Muscle layer of colon (tissue), 2 donors: ENCODE data around the gene AGAP1.

Experiments
- H3K27ac ChIP-seq: one replicate; pipeline ENCODE4 v1.7.0; 2013; ENCODE audit warnings: low read depth, mild to moderate bottlenecking, low read length, moderate library complexity
- H3K27me3 ChIP-seq, 2 donors: one replicate each; pipeline ENCODE4 v1.7.0; 2013; ENCODE audit warnings: low read length in 2 of 2, mild to moderate bottlenecking in 2 of 2; ENCODE audit not compliant: insufficient read depth in 2 of 2, control insufficient read depth in 1 of 2
- H3K36me3 ChIP-seq: one replicate; pipeline ENCODE4 v1.7.0; 2013; ENCODE audit warnings: mild to moderate bottlenecking, low read length; ENCODE audit not compliant: insufficient read depth
- H3K4me1 ChIP-seq: one replicate; pipeline ENCODE4 v1.7.0; 2013; ENCODE audit warnings: mild to moderate bottlenecking, low read length; ENCODE audit not compliant: insufficient read depth
- H3K4me3 ChIP-seq, 2 donors: one replicate each; pipeline ENCODE4 v1.7.0; 2013; ENCODE audit warnings: low read length in 2 of 2, low read depth in 1 of 2, mild to moderate bottlenecking in 1 of 2, moderate library complexity in 1 of 2
- H3K9ac ChIP-seq: one replicate; pipeline ENCODE4 v1.7.0; 2013; ENCODE audit warnings: low read length
- H3K9me3 ChIP-seq: one replicate; pipeline ENCODE4 v1.7.0; 2013; ENCODE audit warnings: mild to moderate bottlenecking, low read length
- donor health status: abdominal sarcoma.
- donor health status: Adenocarcinoma of cecum.

The AGAP1 gene

DNA sequence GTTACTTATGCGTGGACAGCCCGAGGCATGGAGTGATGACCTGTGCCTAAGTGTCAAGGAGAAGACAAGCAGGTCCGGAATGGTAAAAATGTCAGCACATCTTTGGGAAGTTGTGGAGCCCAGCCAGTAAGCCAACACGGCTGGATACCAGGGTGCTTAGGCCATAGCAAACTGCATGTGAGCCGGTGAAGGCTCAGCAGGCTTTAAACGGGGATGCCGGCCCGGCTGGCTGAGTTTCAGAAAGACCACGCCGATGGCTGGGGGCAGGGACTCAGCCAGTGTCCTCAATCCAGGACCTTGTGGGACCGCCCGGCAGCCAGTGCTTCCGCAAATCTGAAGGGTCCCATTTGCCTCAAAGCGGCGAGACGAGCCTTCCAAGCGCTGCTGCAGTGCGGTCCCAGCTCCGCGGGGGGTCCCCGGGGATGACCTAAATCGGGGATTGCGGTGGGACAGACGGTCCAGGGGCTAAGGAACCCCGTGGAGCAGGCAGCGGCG, 946 bp upstream of the AGAP1 start:
- peak overlapping the region; percentile 5 to 61 for H3K4me3 ChIP-seq
- H3K27me3 ChIP-seq = no peaks in the 10 kb centered on the region
- H3K9ac ChIP-seq = peak overlapping the region; percentile 53
- H3K9me3 ChIP-seq = no peaks in the 10 kb centered on the region
- no peaks in the 10 kb centered on the region for H3K36me3 ChIP-seq
- H3K4me1 ChIP-seq = peaks cover 16% of the 10 kb centered on the region
- peak overlapping the region; percentile 56 for H3K27ac ChIP-seq

DNA sequence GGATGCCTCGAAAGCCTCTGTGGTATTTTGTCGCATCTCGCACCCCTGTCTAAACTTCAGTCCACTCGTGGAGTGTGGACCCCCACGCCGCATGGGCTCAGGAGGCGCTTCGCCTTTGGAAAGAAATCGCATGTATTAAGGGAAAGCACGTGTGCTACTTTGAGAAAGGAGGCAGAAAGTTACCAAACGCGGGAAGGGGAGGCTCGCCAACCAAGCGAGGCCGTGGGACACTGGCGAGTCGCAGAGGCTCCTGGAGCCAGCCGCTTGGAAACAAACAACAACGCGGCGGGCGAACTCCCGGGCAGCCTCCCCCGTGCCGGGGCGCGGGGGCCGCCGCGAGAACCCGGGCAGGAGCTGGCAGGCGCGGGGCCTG, 455 bp upstream of the AGAP1 start:
- Histone ChIP-seq H3K27me3 (no peaks in the 10 kb centered on the region), H3K4me1 (peaks cover 16% of the 10 kb centered on the region), H3K4me3 (peak overlapping the region; percentile 47 to 61), H3K9ac (peak overlapping the region; percentile 53), H3K9me3 (no peaks in the 10 kb centered on the region), H3K36me3 (no peaks in the 10 kb centered on the region), H3K27ac (peak overlapping the region; percentile 56)

DNA sequence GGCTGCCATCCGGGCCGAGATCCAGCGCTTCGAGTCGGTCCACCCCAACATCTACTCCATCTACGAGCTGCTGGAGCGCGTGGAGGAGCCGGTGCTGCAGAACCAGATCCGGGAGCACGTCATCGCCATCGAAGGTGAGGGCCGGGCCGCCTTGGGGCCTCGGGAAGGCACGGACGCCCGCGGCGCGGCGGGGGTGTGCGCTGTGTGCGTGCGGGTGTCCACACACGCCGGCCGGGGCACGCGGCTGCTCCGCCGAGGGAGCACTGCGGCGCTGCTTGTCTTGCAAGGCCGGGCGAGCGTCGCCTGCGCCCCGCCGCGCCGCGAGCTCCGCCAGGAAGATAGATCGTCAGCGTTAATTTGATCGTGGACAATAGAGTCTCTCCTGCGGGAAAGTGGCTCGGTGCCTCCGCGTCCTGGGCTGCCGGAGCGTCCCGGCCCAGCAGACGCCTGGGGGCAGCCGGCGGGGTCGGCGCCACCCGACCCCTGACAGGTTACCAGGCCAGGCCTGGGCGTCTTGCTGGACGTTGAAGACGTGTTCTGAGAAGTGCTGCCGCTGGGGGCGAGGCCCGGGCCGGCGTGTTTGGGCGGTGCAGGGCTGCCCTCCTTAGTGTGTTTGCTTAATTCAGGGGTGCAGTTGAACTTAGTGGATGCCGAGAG, 1.0 kb downstream of the AGAP1 start:
- H3K9me3 ChIP-seq = no peaks in the 10 kb centered on the region
- H3K4me1 ChIP-seq = peaks cover 16% of the 10 kb centered on the region
- H3K36me3 ChIP-seq = no peaks in the 10 kb centered on the region
- no peak overlapping the region for H3K9ac ChIP-seq
- H3K27ac ChIP-seq = peak overlapping the region; percentile 50
- peak overlapping the region; percentile 56 to 71 for H3K4me3 ChIP-seq
- H3K27me3 ChIP-seq = no peaks in the 10 kb centered on the region

DNA sequence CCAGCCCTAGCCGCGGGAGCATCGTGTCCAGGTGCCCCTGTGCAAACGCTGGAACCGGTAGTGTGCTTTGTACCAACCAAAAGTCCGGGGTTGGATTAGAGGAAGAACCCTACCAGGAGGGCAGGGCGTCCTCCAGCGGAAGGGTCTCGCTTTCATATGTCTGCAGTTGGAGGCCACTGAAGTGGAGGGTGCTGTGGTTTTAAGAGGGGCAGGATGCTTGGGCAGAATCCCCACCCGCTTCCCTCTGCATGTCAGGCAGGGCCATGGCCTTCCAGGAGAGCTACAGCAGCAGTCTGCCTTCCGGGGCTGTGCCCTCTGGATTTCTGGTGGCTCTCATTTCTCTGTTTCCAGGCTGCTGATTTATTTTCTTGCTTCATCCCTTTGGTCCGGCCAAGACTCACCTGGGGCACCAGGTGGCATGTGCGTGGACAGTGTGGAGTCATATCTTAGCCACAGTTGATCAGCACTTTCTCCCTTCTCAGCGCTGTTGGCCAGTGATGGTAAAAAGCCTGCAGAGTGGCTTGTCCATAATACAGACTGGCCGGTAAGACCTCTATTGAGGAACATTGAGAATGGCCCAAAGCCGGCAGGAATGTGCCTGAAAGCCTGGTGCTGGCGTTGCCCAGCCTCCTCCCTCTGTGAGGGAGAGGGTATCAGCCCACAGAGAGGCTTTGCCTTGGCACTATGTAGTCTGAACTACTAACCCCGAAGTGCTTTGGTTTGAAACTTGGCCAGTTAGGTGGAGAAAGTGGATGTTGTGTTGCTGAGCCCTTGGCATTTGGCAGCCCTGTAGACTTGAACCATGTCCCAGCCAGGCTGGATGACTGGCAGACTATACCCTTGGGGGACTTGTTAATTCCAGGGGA, 1.8 kb downstream of the AGAP1 start:
- H3K36me3 ChIP-seq = no peaks in the 10 kb centered on the region
- no peaks in the 10 kb centered on the region for H3K9me3 ChIP-seq
- H3K4me1 ChIP-seq = peaks cover 16% of the 10 kb centered on the region
- H3K4me3 ChIP-seq = peak overlapping the region; percentile 56 to 71
- H3K9ac ChIP-seq = peak overlapping the region; percentile 1
- no peak overlapping the region for H3K27ac ChIP-seq
- H3K27me3 ChIP-seq = no peaks in the 10 kb centered on the region

DNA sequence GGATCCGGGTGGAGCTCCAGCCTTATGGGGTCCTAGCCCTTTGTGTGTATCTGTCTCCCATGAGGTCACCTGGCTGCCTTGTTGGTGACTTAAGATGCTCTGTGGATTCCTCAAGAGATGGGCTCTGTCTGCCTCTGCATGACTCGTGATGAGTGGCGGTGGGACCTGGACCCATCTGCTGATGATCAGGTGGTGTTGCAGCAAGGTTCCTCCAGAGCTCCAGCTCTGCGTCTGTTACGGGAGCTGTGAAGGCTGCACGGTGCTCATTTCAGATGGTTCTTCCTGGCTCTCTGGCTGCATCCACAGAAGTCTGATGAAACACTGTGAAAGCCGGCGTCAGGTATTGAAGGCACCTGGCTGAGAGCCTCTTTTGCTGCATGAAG, 2.4 kb downstream of the AGAP1 start:
- H3K27me3 ChIP-seq = no peaks in the 10 kb centered on the region
- no peaks in the 10 kb centered on the region for H3K9me3 ChIP-seq
- peaks cover 16% of the 10 kb centered on the region for H3K4me1 ChIP-seq
- peak overlapping the region; percentile 1 for H3K9ac ChIP-seq
- H3K36me3 ChIP-seq = no peaks in the 10 kb centered on the region
- peak overlapping the region in 1 of 2 donors; percentile 71 for H3K4me3 ChIP-seq
- H3K27ac ChIP-seq = no peak overlapping the region

DNA sequence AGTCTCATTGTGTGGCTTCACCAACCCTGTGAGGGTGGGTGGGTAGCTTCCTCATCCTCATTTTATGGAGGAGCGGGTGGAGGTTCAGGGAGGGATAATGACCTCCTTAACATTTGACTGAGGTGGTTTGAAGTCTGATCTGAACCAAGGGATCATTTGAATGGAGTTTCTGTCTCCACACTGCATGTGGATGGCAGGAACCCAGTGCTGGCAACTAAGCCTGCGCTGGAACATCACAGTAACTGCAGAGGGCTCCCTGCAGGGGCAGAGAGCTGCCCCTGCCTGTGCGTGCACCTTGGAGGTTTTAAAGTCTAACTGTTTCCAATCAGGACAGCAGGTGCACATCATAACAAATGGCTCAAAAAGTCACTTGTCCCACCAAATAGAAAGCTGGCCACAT, 3.3 kb downstream of the AGAP1 start:
- Histone ChIP-seq H3K9ac (no peak overlapping the region), H3K27ac (no peak overlapping the region), H3K36me3 (no peaks in the 10 kb centered on the region), H3K4me3 (no peak overlapping the region), H3K4me1 (peaks cover 21% of the 10 kb centered on the region), H3K27me3 (no peaks in the 10 kb centered on the region), H3K9me3 (no peaks in the 10 kb centered on the region)

DNA sequence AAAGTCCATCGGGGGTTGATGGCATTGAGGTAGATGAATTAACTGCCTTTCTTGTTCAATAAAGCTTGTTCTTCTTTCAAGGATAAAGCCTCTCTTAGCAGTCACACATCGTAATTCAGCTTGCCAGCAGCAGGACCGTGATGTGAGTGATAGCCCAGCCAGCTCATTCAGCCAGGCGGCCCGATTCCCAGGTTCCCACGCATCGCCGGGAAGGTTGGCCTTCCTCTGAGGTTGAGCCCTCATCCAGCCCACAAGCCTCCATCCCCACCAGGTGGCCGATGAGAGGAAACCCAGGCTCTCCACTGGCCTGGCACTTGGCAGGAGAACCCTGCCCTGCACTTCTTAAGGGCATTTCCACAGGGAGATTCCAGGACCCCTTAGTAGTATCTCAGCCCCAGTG, 4.7 kb downstream of the AGAP1 start:
- H3K4me1 ChIP-seq = peaks cover 21% of the 10 kb centered on the region
- no peaks in the 10 kb centered on the region for H3K27me3 ChIP-seq
- no peak overlapping the region for H3K27ac ChIP-seq
- no peaks in the 10 kb centered on the region for H3K36me3 ChIP-seq
- no peak overlapping the region for H3K9ac ChIP-seq
- H3K4me3 ChIP-seq = no peak overlapping the region
- no peaks in the 10 kb centered on the region for H3K9me3 ChIP-seq

DNA sequence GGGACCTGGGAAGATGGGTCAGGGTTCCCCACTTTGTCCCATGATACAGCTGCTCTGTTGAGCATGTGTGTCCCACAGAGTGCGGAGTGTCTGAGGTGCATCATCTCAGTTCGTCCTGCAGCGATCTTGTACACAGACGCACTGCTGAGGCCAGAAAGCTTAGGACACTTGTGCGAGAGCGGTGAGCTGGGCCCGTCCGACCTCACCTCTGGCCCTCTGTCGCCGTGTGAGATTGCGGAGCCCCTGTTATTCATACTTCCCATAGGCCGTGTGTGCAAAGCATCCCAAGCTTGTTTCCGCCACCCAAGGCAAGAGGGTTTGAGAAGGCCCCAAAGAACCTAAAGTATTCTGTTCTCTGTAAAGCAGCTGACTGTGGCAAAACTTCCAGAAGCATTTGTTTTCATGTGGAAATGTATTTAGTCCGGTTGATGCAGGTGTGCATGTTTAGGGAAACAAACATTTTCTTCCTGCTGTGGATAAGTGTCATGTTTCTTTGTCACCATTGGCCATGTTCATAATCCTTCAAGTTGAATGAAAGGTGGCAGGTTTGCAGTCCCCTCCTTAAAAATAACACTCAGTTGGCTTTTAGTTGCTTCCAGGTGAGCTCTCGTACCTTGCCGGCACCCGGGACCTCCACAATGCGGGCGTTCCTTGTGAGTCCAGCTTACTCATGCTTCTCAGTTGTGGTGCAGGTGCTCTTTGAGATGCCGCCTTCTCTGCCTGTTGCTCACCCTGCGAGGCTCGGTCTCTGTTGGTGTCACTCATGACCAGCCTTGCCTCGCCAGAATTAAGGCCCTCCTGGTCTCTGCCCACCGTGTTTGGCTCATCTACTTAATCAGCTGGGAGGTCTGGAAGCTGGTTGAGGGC, 5.3 kb downstream of the AGAP1 start:
- Histone ChIP-seq H3K9me3 (no peaks in the 10 kb centered on the region), H3K9ac (no peak overlapping the region), H3K27ac (no peak overlapping the region), H3K36me3 (no peaks in the 10 kb centered on the region), H3K4me3 (no peak overlapping the region), H3K4me1 (peaks cover 21% of the 10 kb centered on the region), H3K27me3 (no peaks in the 10 kb centered on the region)

DNA sequence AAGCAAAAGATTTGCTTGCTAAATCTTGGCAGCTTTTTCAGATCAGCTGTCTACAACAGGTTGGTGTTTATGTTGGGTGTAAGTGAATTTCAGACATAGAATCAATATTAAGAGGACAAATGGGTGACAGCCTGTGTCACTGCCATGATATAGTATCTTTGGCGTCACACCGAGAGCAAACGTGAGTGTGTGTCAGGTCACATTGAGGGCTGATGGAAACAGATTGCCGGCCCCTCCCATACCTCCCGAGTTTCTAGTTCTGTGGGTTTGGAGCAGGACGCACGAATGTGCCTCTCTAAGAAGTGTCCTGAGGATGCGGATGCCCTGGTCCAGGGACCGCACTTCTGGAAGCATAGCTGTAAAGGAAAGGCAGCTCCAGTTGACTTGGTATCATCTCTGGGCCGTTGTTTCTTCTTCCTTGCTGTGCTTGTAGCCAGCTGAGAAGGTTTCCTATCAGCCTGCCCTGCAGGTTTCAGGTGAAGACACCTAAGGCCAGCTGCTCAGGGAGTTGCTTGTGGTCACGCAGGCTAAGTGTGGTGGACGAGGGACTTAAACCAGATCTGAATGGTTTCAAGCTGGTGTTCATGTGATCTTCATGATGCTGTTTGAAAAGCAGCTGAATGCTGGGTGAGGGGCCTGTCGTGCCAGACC, 6.4 kb downstream of the AGAP1 start:
- Histone ChIP-seq H3K9me3 (no peaks in the 10 kb centered on the region), H3K36me3 (no peaks in the 10 kb centered on the region), H3K27ac (no peak overlapping the region), H3K4me1 (peaks cover 23% of the 10 kb centered on the region), H3K27me3 (no peaks in the 10 kb centered on the region), H3K9ac (no peak overlapping the region), H3K4me3 (no peak overlapping the region)

DNA sequence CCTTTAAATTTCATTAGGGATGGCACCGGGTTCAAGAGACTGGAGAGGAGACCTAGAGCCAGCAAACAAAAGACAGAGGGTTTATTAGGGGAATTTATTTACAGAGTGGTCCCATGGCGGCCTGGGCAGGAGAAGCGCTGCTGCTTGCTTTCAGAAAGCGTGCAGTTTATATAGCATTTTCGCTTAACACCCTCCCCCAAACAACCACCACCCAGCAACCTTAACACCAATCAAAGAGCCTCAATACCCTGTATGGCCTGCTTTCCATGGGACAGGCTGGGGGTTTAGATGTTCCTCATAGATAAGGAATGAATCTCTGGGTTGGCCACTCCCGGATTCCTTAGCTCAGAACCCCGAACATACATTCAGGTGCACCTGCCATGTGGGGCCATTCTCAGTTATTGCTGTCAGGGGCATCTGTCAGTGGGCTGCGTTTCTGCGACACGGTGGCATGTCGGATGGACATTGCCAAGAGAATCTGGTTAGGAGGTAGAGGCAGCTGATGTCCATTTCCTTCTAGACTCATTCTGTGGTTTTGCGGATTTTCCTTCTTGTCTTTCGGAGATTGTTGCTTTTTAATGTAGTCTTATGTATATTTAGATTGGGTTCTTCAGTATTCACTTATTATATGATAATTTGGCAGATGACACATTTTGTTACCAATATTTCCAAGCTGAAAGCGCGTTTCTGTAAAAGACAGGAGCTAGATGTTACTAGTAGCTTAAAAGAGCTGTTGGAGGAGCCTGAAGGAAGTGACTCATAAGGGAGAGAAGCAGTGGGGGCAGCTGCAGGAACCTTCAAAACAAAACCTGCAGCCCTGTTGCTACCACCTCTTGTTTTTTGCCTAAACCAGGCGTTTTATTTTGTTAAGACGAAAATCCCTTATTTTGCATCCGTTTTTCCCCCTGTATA, 7.2 kb downstream of the AGAP1 start:
- Histone ChIP-seq H3K4me3 (no peak overlapping the region), H3K9ac (no peak overlapping the region), H3K27ac (no peak overlapping the region), H3K36me3 (no peaks in the 10 kb centered on the region), H3K27me3 (no peaks in the 10 kb centered on the region), H3K9me3 (no peaks in the 10 kb centered on the region), H3K4me1 (peaks cover 17% of the 10 kb centered on the region)
